Astrocyte (in vitro differentiated cells and primary cell): ENCODE data around the gene TRMT61A. TPM values are rescaled to one million over a fixed set of nuclear protein-coding genes. Genes with fewer than 3 reads are reported as not detected.

Experiments used
- DNase-seq: peaks from one replicate; pipeline ENCODE4 v3.0.0-alpha.2; 2010; ENCODE audit warnings: low read depth
- FAIRE-seq: peaks from 2 replicates; lab custom pipeline; 2011; peaks lifted over from hg19 to GRCh38; lab: Jason Lieb, UNC
- H2AFZ ChIP-seq: 2 replicates; pipeline ENCODE4 v1.6.0; 2012; ENCODE audit warnings: low read depth, low read length, inconsistent platforms
- H3K27ac ChIP-seq: 2 replicates; pipeline ENCODE4 v1.5.1; 2011; ENCODE audit warnings: low read depth, low read length, inconsistent platforms
- H3K27me3 ChIP-seq: 2 replicates; pipeline ENCODE4 v1.6.0; 2011; ENCODE audit warnings: low read length, inconsistent platforms; ENCODE audit not compliant: insufficient read depth
- H3K36me3 ChIP-seq: 2 replicates; pipeline ENCODE4 v1.5.1; 2011; ENCODE audit warnings: low read length, inconsistent platforms; ENCODE audit not compliant: insufficient read depth
- H3K4me1 ChIP-seq: 2 replicates; pipeline ENCODE4 v1.5.1; 2011; ENCODE audit warnings: low read length, inconsistent platforms; ENCODE audit not compliant: insufficient read depth
- H3K4me2 ChIP-seq: 2 replicates; pipeline ENCODE4 v1.6.0; 2012; ENCODE audit warnings: low read length, inconsistent platforms
- H3K4me3 ChIP-seq: 2 replicates; pipeline ENCODE4 v1.5.1; 2011; ENCODE audit warnings: low read depth, mild to moderate bottlenecking, low read length, inconsistent platforms; ENCODE audit not compliant: insufficient read depth
- H3K79me2 ChIP-seq: 2 replicates; pipeline ENCODE4 v1.6.0; 2012; ENCODE audit warnings: mild to moderate bottlenecking, low read length, inconsistent platforms; ENCODE audit not compliant: insufficient read depth
- H3K9ac ChIP-seq: 2 replicates; pipeline ENCODE4 v1.6.0; 2012; ENCODE audit warnings: mild to moderate bottlenecking, low read length, inconsistent platforms
- H3K9me3 ChIP-seq: 2 replicates; pipeline ENCODE4 v1.5.1; 2012; ENCODE audit warnings: low read depth, mild to moderate bottlenecking, low read length, inconsistent platforms; ENCODE audit not compliant: insufficient read depth
- H4K20me1 ChIP-seq: 2 replicates; pipeline ENCODE4 v1.6.0; 2012; ENCODE audit warnings: low read length, inconsistent platforms; ENCODE audit not compliant: insufficient read depth
- H3K27ac Mint-ChIP-seq: one replicate; pipeline ENCODE4 v1.8.0; 2021; ENCODE audit warnings: mild to moderate bottlenecking, mixed read lengths; ENCODE audit not compliant: unreplicated experiment
- H3K27me3 Mint-ChIP-seq: one replicate; pipeline ENCODE4 v1.8.0; 2021; ENCODE audit warnings: low read depth, mixed read lengths; ENCODE audit not compliant: unreplicated experiment
- H3K36me3 Mint-ChIP-seq: one replicate; pipeline ENCODE4 v1.8.0; 2021; ENCODE audit warnings: low read depth, mixed read lengths; ENCODE audit not compliant: unreplicated experiment
- H3K4me1 Mint-ChIP-seq: one replicate; pipeline ENCODE4 v1.8.0; 2021; ENCODE audit warnings: low read depth, mixed read lengths; ENCODE audit not compliant: unreplicated experiment
- H3K4me3 Mint-ChIP-seq: one replicate; pipeline ENCODE4 v1.8.0; 2021; ENCODE audit warnings: mild to moderate bottlenecking, moderate library complexity, mixed read lengths; ENCODE audit not compliant: unreplicated experiment
- H3K9me3 Mint-ChIP-seq: one replicate; pipeline ENCODE4 v1.8.0; 2021; ENCODE audit warnings: mild to moderate bottlenecking, mixed read lengths; ENCODE audit not compliant: unreplicated experiment
- CTCF ChIP-seq: IDR thresholded peaks from 2 replicates; pipeline ENCODE4 v1.5.1; 2011; ENCODE audit warnings: low read depth, mild to moderate bottlenecking, inconsistent platforms, low read length, moderate library complexity; ENCODE audit not compliant: insufficient read depth
- EZH2 ChIP-seq: IDR thresholded peaks from 2 replicates; pipeline ENCODE4 v1.6.1; 2012; ENCODE audit warnings: mild to moderate bottlenecking, low read length, inconsistent platforms; ENCODE audit not compliant: insufficient read depth
- total RNA-seq: library from RNA; stranded (reverse); gene quantifications from 2 replicates; pipeline ENCODE4 v1.2.1, GENCODE V29; 2021

Gene TRMT61A
- total RNA-seq, 1 donor from 2014 or later, result 12.4 TPM

GRCh38 chr14:103549361-103550311 lies 20.6 kb downstream of the TRMT61A start:
- DNase-seq (no peak), FAIRE-seq (no peak)
- Histone ChIP-seq H2AFZ (no peak overlapping the region), H3K27ac (no peak overlapping the region), H4K20me1 (peaks cover 42% of the 10 kb centered on the region), H3K4me3 (no peak overlapping the region), H3K4me2 (no peak overlapping the region), H3K27me3 (no peaks in the 10 kb centered on the region), H3K9ac (no peak overlapping the region), H3K79me2 (no peaks in the 10 kb centered on the region), H3K9me3 (no peaks in the 10 kb centered on the region), H3K4me1 (peaks cover 10% of the 10 kb centered on the region), H3K36me3 (no peaks in the 10 kb centered on the region)
- H3K27me3 Mint-ChIP-seq, result no peaks in the 10 kb centered on the region
- TF ChIP-seq CTCF (no peak), EZH2 (no peak)
- no peak overlapping the region for H3K27ac Mint-ChIP-seq
- peaks cover 2% of the 10 kb centered on the region for H3K36me3 Mint-ChIP-seq
- peaks cover 7% of the 10 kb centered on the region for H3K4me1 Mint-ChIP-seq
- no peaks in the 10 kb centered on the region for H3K9me3 Mint-ChIP-seq
- no peak overlapping the region for H3K4me3 Mint-ChIP-seq

- H3K27ac ChIP-seq, result no peak overlapping the region
- no peak overlapping the region for H2AFZ ChIP-seq
- H3K9me3 ChIP-seq, result no peaks in the 10 kb centered on the region
- H3K79me2 ChIP-seq, result peaks cover 7% of the 10 kb centered on the region
- Mint-ChIP-seq H3K4me1 (peaks cover 9% of the 10 kb centered on the region), H3K4me3 (no peak overlapping the region), H3K9me3 (no peaks in the 10 kb centered on the region), H3K27ac (no peak overlapping the region), H3K27me3 (no peaks in the 10 kb centered on the region), H3K36me3 (peaks cover 7% of the 10 kb centered on the region)
- H3K4me3 ChIP-seq, result no peak overlapping the region
- no peak overlapping the region for H3K9ac ChIP-seq
- no peak for FAIRE-seq
- H3K4me1 ChIP-seq, result peaks cover 10% of the 10 kb centered on the region
- DNase-seq, result no peak
- peaks cover 49% of the 10 kb centered on the region for H4K20me1 ChIP-seq
- no peak for TF ChIP-seq CTCF
- no peak for TF ChIP-seq EZH2
- H3K27me3 ChIP-seq, result no peaks in the 10 kb centered on the region
- H3K36me3 ChIP-seq, result no peaks in the 10 kb centered on the region
- no peak overlapping the region for H3K4me2 ChIP-seq
These were observed 21.7 kb downstream of the TRMT61A start for GRCh38 chr14:103550451-103551337.
